Common myeloid progenitor, CD34-positive (primary cell): ENCODE results near the gene C1orf116.

Source experiments
- CTCF ChIA-PET: fragments of 350-600 bp; sonication (Branson Sonifier 250); formaldehyde crosslinking; loops from one replicate; lab custom pipeline; 2021; ENCODE audit warnings: antibody characterized with exemption; lab: Charles Lee
- POLR2A ChIA-PET: fragments of 350-600 bp; sonication (Branson Sonifier 250); formaldehyde crosslinking; loops from one replicate; lab custom pipeline; 2021; ENCODE audit warnings: antibody characterized with exemption; lab: Charles Lee
- DNase-seq, 3 donors: peaks; one replicate each; pipeline versions ENCODE4 v3.0.0 to v3.0.0-alpha.2; 2013
- H3K27ac ChIP-seq, 2 experiments: 1 replicate in 1 of 2; 2 replicates in 1 of 2; pipeline ENCODE4 v1.7.0; 2013; ENCODE audit warnings: inconsistent platforms in 2 of 2, low read length in 2 of 2, mild to moderate bottlenecking in 2 of 2, low read depth in 1 of 2, moderate library complexity in 1 of 2; ENCODE audit not compliant: severe bottlenecking in 2 of 2, insufficient read depth in 1 of 2, poor library complexity in 1 of 2
- H3K27me3 ChIP-seq, 5 experiments: replicated peaks in 2 of 5; 1 replicate in 3 of 5; 2 replicates in 2 of 5; pipeline versions ENCODE4 v1.6.1 to v1.7.0; 2013; ENCODE audit warnings: low read length in 4 of 5, mild to moderate bottlenecking in 2 of 5, moderate library complexity in 2 of 5, inconsistent platforms in 1 of 5; ENCODE audit not compliant: insufficient read depth in 5 of 5, control insufficient read depth in 4 of 5
- H3K36me3 ChIP-seq, 4 experiments: 1 replicate in 2 of 4; 2 replicates in 2 of 4; pipeline versions ENCODE4 v1.6.1 to v1.7.0; 2013; ENCODE audit warnings: low read length in 3 of 4, control low read depth in 1 of 4, mild to moderate bottlenecking in 1 of 4; ENCODE audit not compliant: control insufficient read depth in 4 of 4, insufficient read depth in 4 of 4
- H3K4me1 ChIP-seq, 4 experiments: 1 replicate in 3 of 4; 2 replicates in 1 of 4; pipeline versions ENCODE4 v1.6.1 to v1.7.1; 2013; ENCODE audit warnings: low read length in 3 of 4, mild to moderate bottlenecking in 3 of 4, control low read depth in 1 of 4, inconsistent platforms in 1 of 4, moderate library complexity in 1 of 4; ENCODE audit not compliant: control insufficient read depth in 4 of 4, insufficient read depth in 4 of 4; ENCODE audit errors: control extremely low read depth in 1 of 4
- H3K4me3 ChIP-seq, 7 experiments: 1 replicate in 4 of 7; 2 replicates in 3 of 7; pipeline versions ENCODE4 v1.5.1 to v1.7.0; 2013; ENCODE audit warnings: mild to moderate bottlenecking in 7 of 7, low read length in 6 of 7, moderate library complexity in 6 of 7, inconsistent platforms in 2 of 7, low read depth in 2 of 7, control low read depth in 1 of 7; ENCODE audit not compliant: insufficient read depth in 4 of 7, control insufficient read depth in 1 of 7; ENCODE audit errors: extremely low read depth in 1 of 7
- H3K9me3 ChIP-seq, 5 experiments: 1 replicate in 4 of 5; 2 replicates in 1 of 5; pipeline versions ENCODE4 v1.6.1 to v1.7.1; 2013; ENCODE audit warnings: low read length in 4 of 5, mild to moderate bottlenecking in 2 of 5, inconsistent platforms in 1 of 5, low read depth in 1 of 5, moderate library complexity in 1 of 5; ENCODE audit not compliant: control insufficient read depth in 4 of 5, insufficient read depth in 2 of 5; ENCODE audit errors: control extremely low read depth in 1 of 5
- WGBS: methylation state at CpG from one replicate; pipeline ENCODE4 v1.1.5; 2013; ENCODE audit not compliant: insufficient coverage; 5-methylcytosine and 5-hydroxymethylcytosine counted together

The C1orf116 gene

GRCh38 chr1:207027206-207027777, 5.3 kb downstream of the C1orf116 start:
- Histone ChIP-seq H3K4me3 (no peak overlapping the region), H3K27ac (no peak overlapping the region), H3K4me1 (peaks cover 12 to 28% (median 23%) of the 10 kb centered on the region in 4 experiments), H3K36me3 (no peaks in the 10 kb centered on the region), H3K9me3 (no peaks in the 10 kb centered on the region), H3K27me3 (peaks cover 0 to 3% (median 0%) of the 10 kb centered on the region in 5 experiments)
- CTCF ChIA-PET = interaction anchor here (1.4 to 8.4 kb wide), 2 partner anchors 20 to 21 kb away, joined by 3 to 60 read pairs; partner anchors contain the start of gene YOD1
- over 99% methylated on average over 16 of the region's 18 CpGs for WGBS
- no peak for DNase-seq
- POLR2A ChIA-PET = no interaction called here

GRCh38 chr1:207026104-207026534, 6.4 kb downstream of the C1orf116 start:
- H3K27ac ChIP-seq = peak overlapping the region in 1 of 2 experiments; percentile 78
- CTCF ChIA-PET = interaction anchor here (1.5 to 8.9 kb wide), 3 partner anchors 21 to 44 kb away, joined by 4 to 67 read pairs (median 7); partner anchors contain the start of gene YOD1
- 81% methylated on average over 2 of the region's 4 CpGs for WGBS
- POLR2A ChIA-PET = no interaction called here
- no peaks in the 10 kb centered on the region for H3K36me3 ChIP-seq
- DNase-seq = no peak
- peaks cover 0 to under 1% (median 0%) of the 10 kb centered on the region in 5 experiments for H3K27me3 ChIP-seq
- peaks cover 12 to 28% (median 23%) of the 10 kb centered on the region in 4 experiments for H3K4me1 ChIP-seq
- no peaks in the 10 kb centered on the region for H3K9me3 ChIP-seq
- H3K4me3 ChIP-seq = no peak overlapping the region

- H3K4me1 ChIP-seq = peaks cover 12 to 33% (median 26%) of the 10 kb centered on the region in 4 experiments
- ChIA-PET POLR2A (no interaction called here), CTCF (interaction anchor here (0.9 to 8.9 kb wide), 9 partner anchors 16 to 91 kb away, joined by 3 to 67 read pairs (median 4); partner anchors contain the start of genes PFKFB2 and YOD1)
- no peaks in the 10 kb centered on the region for H3K36me3 ChIP-seq
- H3K27me3 ChIP-seq = no peaks in the 10 kb centered on the region
- DNase-seq = peak in 2 of 3 donors; percentile 26 to 28
- no peaks in the 10 kb centered on the region for H3K9me3 ChIP-seq
- H3K4me3 ChIP-seq = no peak overlapping the region
- 72% methylated on average over 4 of the region's 5 CpGs for WGBS
- H3K27ac ChIP-seq = peak overlapping the region in 1 of 2 experiments; percentile 78
These were observed 7.2 kb downstream of the C1orf116 start for GRCh38 chr1:207025146-207025880.

- no peaks in the 10 kb centered on the region for H3K9me3 ChIP-seq
- WGBS = 37% methylated on average over 8 of the region's 18 CpGs
- ChIA-PET POLR2A (no interaction called here), CTCF (interaction anchor here (0.9 to 8.9 kb wide), 10 partner anchors 15 to 90 kb away, joined by 3 to 67 read pairs (median 4); partner anchors contain the start of genes PFKFB2 and YOD1)
- H3K27ac ChIP-seq = peak overlapping the region in 1 of 2 experiments; percentile 88
- peaks cover 12 to 34% (median 26%) of the 10 kb centered on the region in 4 experiments for H3K4me1 ChIP-seq
- peak; percentile 80 to 90 (median 85) for DNase-seq
- peak overlapping the region in 2 of 7 experiments; percentile 24 to 46 for H3K4me3 ChIP-seq
- no peaks in the 10 kb centered on the region for H3K27me3 ChIP-seq
- no peaks in the 10 kb centered on the region for H3K36me3 ChIP-seq
These were observed 8.1 kb downstream of the C1orf116 start for GRCh38 chr1:207024202-207025145.

- ChIA-PET CTCF (interaction anchor here (1.2 to 8.9 kb wide), 7 partner anchors 12 to 87 kb away, joined by 3 to 67 read pairs (median 5); partner anchors contain the start of gene YOD1), POLR2A (no interaction called here)
- no peaks in the 10 kb centered on the region for H3K27me3 ChIP-seq
- H3K9me3 ChIP-seq = no peaks in the 10 kb centered on the region
- H3K4me1 ChIP-seq = peaks cover 12 to 34% (median 26%) of the 10 kb centered on the region in 4 experiments
- WGBS = 95% methylated on average over 7 of the region's 8 CpGs
- H3K27ac ChIP-seq = peak overlapping the region in 1 of 2 experiments; percentile 88
- no peak for DNase-seq
- no peak overlapping the region for H3K4me3 ChIP-seq
- no peaks in the 10 kb centered on the region for H3K36me3 ChIP-seq
These were observed 9.4 kb downstream of the C1orf116 start for GRCh38 chr1:207022996-207023679.
